GM23248 (cell line): ENCODE measurements around the gene PRKAR2A. TPM values are rescaled to one million over a fixed set of nuclear protein-coding genes. Genes with fewer than 3 reads are reported as not detected.
"Not testable (repeated sequence)": the region's sequence is repeated elsewhere in the genome, so short reads cannot be mapped to it uniquely, and the experiment has no call there.

Source experiments
- DNase-seq: peaks from one replicate; pipeline ENCODE4 v3.0.0-alpha.2; 2015
- H2AFZ ChIP-seq: fragments of 200-600 bp; sonication (generic); 2 replicates; pipeline ENCODE4 v1.6.1; 2016; ENCODE audit warnings: antibody characterized with exemption
- H3F3A ChIP-seq: fragments of 200-600 bp; sonication (generic); 2 replicates; pipeline ENCODE4 v1.6.1; 2016; ENCODE audit warnings: mild to moderate bottlenecking, antibody characterized with exemption, mixed run types; ENCODE audit not compliant: insufficient read depth
- H3K27ac ChIP-seq: fragments of 200-600 bp; sonication (generic); 2 replicates; pipeline ENCODE4 v1.5.1; 2016; ENCODE audit warnings: mild to moderate bottlenecking
- H3K27me3 ChIP-seq: fragments of 200-600 bp; sonication (generic); replicated peaks from 2 replicates; pipeline ENCODE4 v1.6.1; 2016; ENCODE audit warnings: mild to moderate bottlenecking; ENCODE audit not compliant: insufficient read depth
- H3K36me3 ChIP-seq: fragments of 200-600 bp; sonication (generic); 2 replicates; pipeline ENCODE4 v1.6.1; 2016; ENCODE audit warnings: low read depth, mild to moderate bottlenecking
- H3K4me1 ChIP-seq: fragments of 200-600 bp; sonication (generic); 2 replicates; pipeline ENCODE4 v1.6.1; 2016; ENCODE audit warnings: mild to moderate bottlenecking; ENCODE audit not compliant: insufficient read depth
- H3K4me2 ChIP-seq: fragments of 200-600 bp; sonication (generic); one replicate; pipeline ENCODE4 v1.6.1; 2016; ENCODE audit warnings: mild to moderate bottlenecking; ENCODE audit not compliant: unreplicated experiment
- H3K4me3 ChIP-seq: fragments of 200-600 bp; sonication (generic); 2 replicates; pipeline ENCODE4 v1.5.1; 2016; ENCODE audit warnings: mild to moderate bottlenecking
- H3K79me2 ChIP-seq: fragments of 200-600 bp; sonication (generic); 2 replicates; pipeline ENCODE4 v1.6.1; 2016; ENCODE audit warnings: mild to moderate bottlenecking; ENCODE audit not compliant: insufficient read depth
- H3K9ac ChIP-seq: fragments of 200-600 bp; sonication (generic); 2 replicates; pipeline ENCODE4 v1.6.1; 2016; ENCODE audit warnings: mild to moderate bottlenecking
- H3K9me2 ChIP-seq: fragments of 200-600 bp; sonication (generic); 2 replicates; pipeline ENCODE4 v1.6.1; 2016; ENCODE audit warnings: mixed run types, mild to moderate bottlenecking, moderate library complexity; ENCODE audit not compliant: insufficient read depth
- H3K9me3 ChIP-seq: fragments of 200-600 bp; sonication (generic); one replicate; pipeline ENCODE4 v1.6.1; 2017; ENCODE audit warnings: low read depth
- H4K20me1 ChIP-seq: fragments of 200-600 bp; sonication (generic); 2 replicates; pipeline ENCODE4 v1.6.0; 2016; ENCODE audit not compliant: insufficient read depth
- EZH2 ChIP-seq: fragments of 200-600 bp; sonication (generic); IDR thresholded peaks from 2 replicates; pipeline ENCODE4 v1.6.1; 2018; ENCODE audit warnings: antibody characterized with exemption, mild to moderate bottlenecking; ENCODE audit not compliant: insufficient read depth, poor library complexity, severe bottlenecking
- EZH2phosphoT487 ChIP-seq: fragments of 200-600 bp; sonication (generic); IDR thresholded peaks from 2 replicates; pipeline ENCODE4 v1.6.1; 2018; ENCODE audit warnings: antibody characterized with exemption, moderate library complexity, mild to moderate bottlenecking, low read depth; ENCODE audit not compliant: insufficient read depth
- WGBS, 2 experiments: methylation state at CpG; one replicate each; pipeline ENCODE4 v1.1.6; 2015 to 2017; ENCODE audit warnings: low lambda C conversion rate in 2 of 2, low coverage in 1 of 2; ENCODE audit errors: missing lambda C conversion rate in 2 of 2; 5-methylcytosine and 5-hydroxymethylcytosine counted together
- in situ Hi-C: fragments of 300-500 bp; cut with MboI; formaldehyde crosslinking; loops from 2 replicates; pipeline ENCODE4 v1.15.0; 2020
- polyA plus RNA-seq: library from polyadenylated mRNA; unstranded; fragments of >200 nt; fragmentation: Nextera tagmentation; extraction: Ambion mirVana; gene quantifications from 2 replicates; pipeline ENCODE4 v1.2.1, GENCODE V29; 2016
- total RNA-seq: library from RNA; depleted of rRNA; stranded (reverse); fragments of >200 nt; shearing (Covaris generic); gene quantifications from 2 replicates; pipeline ENCODE4 v1.2.3, GENCODE V29; 2014

PRKAR2A gene
- total and polyA plus RNA-seq, 2 experiments from 2014 or later = 11.8 to 26.8 TPM

GRCh38 chr3:48739617-48739954 is 108.1 kb downstream of the PRKAR2A start:
- TF ChIP-seq EZH2phosphoT487 (no peak), EZH2 (no peak)
- Histone ChIP-seq H3K27ac (no peak overlapping the region), H3K4me3 (no peak overlapping the region), H3K27me3 (no peaks in the 10 kb centered on the region), H3K4me1 (no peaks in the 10 kb centered on the region), H3K79me2 (no peaks in the 10 kb centered on the region), H2AFZ (peak overlapping the region; percentile 70; the same call in 1 of the 2 replicates), H4K20me1 (no peaks in the 10 kb centered on the region), H3K9me2 (no peaks in the 10 kb centered on the region), H3K4me2 (no peak overlapping the region), H3K9ac (no peak overlapping the region), H3K36me3 (no peaks in the 10 kb centered on the region), H3K9me3 (no peaks in the 10 kb centered on the region), H3F3A (0 out of 2 replicates have a peak, but pooled peaks cover 7% of the 10 kb centered on the region)
- no peak for DNase-seq
- 50 to 64% methylated on average over 6 of the region's 6 CpGs for WGBS, 2 experiments
- in situ Hi-C loops = no loop called here

- Histone ChIP-seq H3K9ac (no peak overlapping the region), H4K20me1 (no peaks in the 10 kb centered on the region), H3K27me3 (no peaks in the 10 kb centered on the region), H3K9me3 (no peaks in the 10 kb centered on the region), H3F3A (0 out of 2 replicates have a peak, but pooled peaks cover 7% of the 10 kb centered on the region), H3K36me3 (no peaks in the 10 kb centered on the region), H3K4me3 (no peak overlapping the region), H3K4me2 (no peak overlapping the region), H3K27ac (no peak overlapping the region), H3K4me1 (no peaks in the 10 kb centered on the region), H3K79me2 (no peaks in the 10 kb centered on the region), H2AFZ (no peak overlapping the region), H3K9me2 (no peaks in the 10 kb centered on the region)
- DNase-seq = no peak
- WGBS, 2 experiments = 78 to 84% methylated on average over 9 of the region's 9 CpGs
- no peak for TF ChIP-seq EZH2phosphoT487
- TF ChIP-seq EZH2 = no peak
- in situ Hi-C loops = no loop called here
These were observed 108.6 kb downstream of the PRKAR2A start for GRCh38 chr3:48738926-48739616.

- in situ Hi-C loops = no loop called here
- Histone ChIP-seq H3K4me2 (no peak overlapping the region), H3K9me2 (no peaks in the 10 kb centered on the region), H3K36me3 (no peaks in the 10 kb centered on the region), H4K20me1 (no peaks in the 10 kb centered on the region), H3K9me3 (no peaks in the 10 kb centered on the region), H3K4me1 (no peaks in the 10 kb centered on the region), H3K27ac (no peak overlapping the region), H3K9ac (no peak overlapping the region), H3K4me3 (no peak overlapping the region), H3F3A (0 out of 2 replicates have a peak, but pooled peaks cover 7% of the 10 kb centered on the region), H3K79me2 (no peaks in the 10 kb centered on the region), H3K27me3 (no peaks in the 10 kb centered on the region), H2AFZ (no peak overlapping the region)
- no peak for TF ChIP-seq EZH2phosphoT487
- TF ChIP-seq EZH2 = no peak
- no peak for DNase-seq
- 85 to 86% methylated on average over 3 of the region's 3 CpGs for whole genome bisulfite sequencing, 2 experiments
These were observed 109.5 kb downstream of the PRKAR2A start for GRCh38 chr3:48738144-48738536.

- in situ Hi-C loops, H3F3A ChIP-seq, H4K20me1 ChIP-seq, H3K79me2 ChIP-seq, H3K9me2 ChIP-seq, H3K4me1 ChIP-seq, H3K36me3 ChIP-seq, H3K27me3 ChIP-seq, H3K27ac ChIP-seq, H3K4me3 ChIP-seq, H3K9me3 ChIP-seq, H3K4me2 ChIP-seq: not testable (repeated sequence)
- WGBS, 2 experiments = 10 to 31% methylated on average over 8 of the region's 8 CpGs
- Histone ChIP-seq H2AFZ (peak overlapping the region; percentile 56), H3K9ac (peak overlapping the region; percentile 46; the same call in 1 of the 2 replicates)
- DNase-seq = peak; percentile 53
These were observed 112.5 kb downstream of the PRKAR2A start for GRCh38 chr3:48735075-48735767.

- H3K9ac ChIP-seq = peak overlapping the region; percentile 46; the same call in 1 of the 2 replicates
- H3K4me1 ChIP-seq, H3K27me3 ChIP-seq, H3K9me3 ChIP-seq, H3K79me2 ChIP-seq, H3K36me3 ChIP-seq, H3K9me2 ChIP-seq, DNase-seq, H3K4me3 ChIP-seq, H3F3A ChIP-seq, H3K27ac ChIP-seq, in situ Hi-C loops, H4K20me1 ChIP-seq, H3K4me2 ChIP-seq: not testable (repeated sequence)
- 59% methylated on average over 14 of the region's 25 CpGs; no CpG with 5 or more reads in 1 of the 2 experiments for WGBS, 2 experiments
- peak overlapping the region; percentile 56 for H2AFZ ChIP-seq
These were observed 113.1 kb downstream of the PRKAR2A start for GRCh38 chr3:48734541-48734940.

GRCh38 chr3:48733752-48734518 is 113.7 kb downstream of the PRKAR2A start:
- H3K36me3 ChIP-seq, H4K20me1 ChIP-seq, DNase-seq, in situ Hi-C loops, H2AFZ ChIP-seq, H3K27me3 ChIP-seq, H3K4me3 ChIP-seq, H3K9me3 ChIP-seq, H3K27ac ChIP-seq, H3F3A ChIP-seq, H3K9ac ChIP-seq, H3K9me2 ChIP-seq, H3K4me1 ChIP-seq, H3K4me2 ChIP-seq, H3K79me2 ChIP-seq: not testable (repeated sequence)
- 79 to 88% methylated on average over 9 to 46 of the region's 53 CpGs for WGBS, 2 experiments
